NCI-H2196 treated with DMSO at 0.1 percent for 48 hours (cell line): ENCODE data around the gene DNAH10.
"Not testable (repeated sequence)": the region's sequence is repeated elsewhere in the genome, so short reads cannot be mapped to it uniquely, and the experiment has no call there.

Source experiments
- DNase-seq: peaks from one replicate; lab custom pipeline; 2025; ENCODE audit not compliant: unreplicated experiment; lab: John Stamatoyannopoulos, UW

Gene DNAH10

GRCh38 chr12:123788541-123788940 is 26.4 kb downstream of the DNAH10 start:
- no peak for DNase-seq

DNA sequence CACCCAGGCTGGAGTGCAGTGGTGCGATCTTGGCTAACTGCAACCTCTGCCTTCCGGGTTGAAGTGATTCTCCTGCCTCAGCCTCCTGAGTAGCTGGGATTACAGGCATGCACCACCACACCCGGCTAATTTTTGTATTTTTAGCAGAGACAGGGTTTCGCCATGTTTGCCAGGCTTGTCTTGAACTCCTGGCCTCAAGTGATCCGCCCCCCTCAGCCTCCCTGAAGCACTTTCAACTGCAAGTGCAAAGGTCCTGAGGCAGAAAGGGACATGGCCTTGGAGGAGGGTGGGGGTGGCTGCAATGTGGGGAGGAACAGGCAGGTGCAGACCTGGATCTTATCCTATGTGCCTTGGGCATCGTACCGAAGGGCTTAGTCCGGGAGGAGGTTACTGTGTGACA is 27.3 kb downstream of the DNAH10 start:
- not testable (repeated sequence) for DNase-seq

DNA sequence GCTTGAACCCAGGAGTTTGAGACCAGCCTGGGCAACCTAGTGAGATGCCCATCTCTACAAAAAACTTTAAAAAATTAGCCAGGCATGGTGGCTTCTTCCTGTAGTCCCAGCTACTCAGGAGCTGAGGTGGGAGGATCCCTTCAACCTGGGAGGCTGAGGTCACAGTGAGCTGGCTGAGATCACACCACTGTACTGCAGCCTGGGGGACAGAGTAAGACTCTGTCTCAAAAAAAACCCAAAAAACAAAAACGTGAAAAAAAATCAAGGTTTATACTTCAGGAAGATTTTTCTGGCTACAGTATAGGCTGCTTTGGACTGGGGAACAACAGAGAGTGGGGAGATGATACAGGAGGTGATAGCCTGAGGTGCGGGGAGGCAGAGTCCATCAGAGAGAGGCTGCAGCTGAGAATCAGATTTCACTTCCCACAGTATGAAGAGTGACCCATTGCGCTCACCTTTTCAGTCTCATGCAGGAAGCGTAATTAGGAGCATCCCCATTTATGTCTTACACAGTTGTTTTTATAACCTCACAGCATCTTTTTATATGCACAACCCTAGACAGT is 28.9 kb downstream of the DNAH10 start:
- no peak for DNase-seq

GRCh38 chr12:123794027-123794426 is 31.9 kb downstream of the DNAH10 start:
- no peak for DNase-seq

DNA sequence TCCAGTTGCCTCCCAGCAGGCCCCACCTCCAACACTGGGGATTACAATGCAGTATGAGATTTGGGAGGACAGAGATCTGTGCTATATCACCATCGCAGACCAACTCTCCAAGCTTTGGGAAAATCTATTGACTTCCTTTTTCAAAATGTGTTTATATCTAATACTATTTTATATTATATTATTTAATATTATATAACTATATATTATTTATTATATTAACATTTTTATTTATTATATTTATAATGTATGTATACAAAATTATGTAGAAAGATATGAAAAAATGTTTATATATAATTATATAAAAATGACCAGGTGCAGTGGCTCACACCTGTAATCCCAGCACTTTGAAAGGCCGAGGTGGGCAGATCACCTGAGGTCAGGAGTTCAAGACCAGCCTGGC is 36.4 kb downstream of the DNAH10 start:
- no peak for DNase-seq

- no peak for DNase-seq
Measured at GRCh38 chr12:123799227-123799626, 37.1 kb downstream of the DNAH10 start.

DNA sequence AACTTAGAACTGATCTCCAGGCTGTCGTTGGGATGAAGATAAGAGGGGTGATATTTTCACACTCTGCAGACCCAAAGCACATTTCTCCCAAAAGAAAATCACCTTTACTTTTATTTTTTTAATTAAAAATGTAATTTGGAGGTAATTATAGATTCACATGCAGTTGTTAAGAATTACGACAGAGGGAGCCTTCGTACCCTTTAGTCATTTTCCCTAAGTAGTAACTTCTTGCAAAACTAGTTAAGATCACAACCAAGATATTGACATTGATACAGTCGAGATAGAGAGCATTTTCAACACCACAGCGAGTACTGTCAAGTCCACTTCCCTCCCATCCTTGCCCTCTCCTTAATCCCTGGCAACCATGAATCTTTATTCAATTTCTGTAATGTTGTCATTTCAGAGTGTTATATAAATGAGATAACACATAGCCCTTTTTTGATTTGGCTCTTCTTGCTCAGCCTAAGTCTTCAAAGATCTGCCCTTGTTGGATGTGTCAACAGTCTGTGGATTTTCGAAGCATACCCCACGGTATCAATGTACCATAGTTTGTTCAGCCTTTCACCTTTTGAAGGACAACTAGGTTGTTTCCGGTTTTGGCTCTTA is 39.6 kb downstream of the DNAH10 start:
- DNase-seq = no peak

DNA sequence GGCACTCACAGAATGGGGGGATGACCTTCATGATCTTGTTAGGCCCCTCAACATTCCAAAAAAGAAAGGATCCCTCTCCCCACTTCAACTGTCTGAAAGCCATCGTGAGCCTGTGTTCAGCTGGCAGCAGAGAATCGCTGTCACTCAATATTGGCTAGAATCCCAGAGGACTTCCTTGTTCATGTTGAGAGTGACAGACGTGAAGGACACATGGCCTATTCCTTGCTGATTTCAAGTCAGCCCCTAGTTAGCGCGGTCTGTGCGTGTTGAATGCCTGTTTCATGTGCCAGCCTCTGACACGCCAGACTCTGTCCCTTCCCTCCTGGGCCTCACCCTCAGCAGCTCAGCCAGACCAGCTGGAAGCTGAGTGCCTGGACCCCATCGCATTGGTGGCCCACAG is 43.1 kb downstream of the DNAH10 start:
- DNase-seq = no peak

- DNase-seq = no peak
Measured at GRCh38 chr12:123807002-123807401, 44.9 kb downstream of the DNAH10 start.

- DNase-seq = no peak
Measured at GRCh38 chr12:123807670-123808069, 45.6 kb downstream of the DNAH10 start.

DNA sequence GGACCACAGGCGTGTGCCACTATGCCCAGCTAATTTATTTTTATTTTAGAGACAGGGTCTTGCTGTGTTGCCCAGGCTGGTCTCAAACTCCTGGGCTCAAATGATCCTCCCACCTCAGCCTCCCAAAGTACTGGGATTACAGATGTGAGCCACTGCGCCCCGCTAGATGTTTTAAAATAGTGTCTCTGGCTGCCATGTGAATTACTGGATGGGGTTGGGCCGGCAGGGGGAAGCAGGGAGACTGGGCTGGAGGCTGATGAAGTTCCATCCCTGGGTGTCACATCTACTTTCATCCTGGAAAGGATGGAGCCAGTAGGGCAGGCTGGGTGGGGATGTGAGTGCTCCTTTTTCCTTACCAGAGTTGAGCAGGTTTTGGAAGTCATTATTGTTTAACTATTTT is 46.1 kb downstream of the DNAH10 start:
- DNase-seq = no peak

- no peak for DNase-seq
Measured at GRCh38 chr12:123813349-123813748, 51.2 kb downstream of the DNAH10 start.

- no peak for DNase-seq
Measured at GRCh38 chr12:123815968-123816367, 53.9 kb downstream of the DNAH10 start.

- DNase-seq = no peak
Measured at GRCh38 chr12:123816896-123817537, 54.9 kb downstream of the DNAH10 start.

DNA sequence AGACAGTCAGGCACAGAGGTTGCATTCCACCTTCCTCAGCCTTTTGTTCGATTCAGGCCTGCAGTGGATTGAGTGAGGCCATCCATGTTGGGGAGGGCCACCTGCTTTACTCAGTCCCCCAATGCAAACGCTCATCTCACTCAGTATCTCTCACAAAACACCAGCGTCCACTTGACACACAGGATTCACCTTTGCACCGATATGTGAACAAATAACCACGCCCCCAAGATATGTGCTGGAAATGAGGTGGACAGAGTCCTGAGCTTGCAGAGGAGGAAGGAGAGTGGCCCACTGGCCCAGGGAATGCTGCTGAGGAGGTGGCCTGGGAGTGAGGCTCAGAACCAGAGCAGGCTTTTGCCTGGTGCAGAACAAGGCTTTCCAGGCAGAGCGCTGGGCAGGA is 60.7 kb downstream of the DNAH10 start:
- no peak for DNase-seq

DNA sequence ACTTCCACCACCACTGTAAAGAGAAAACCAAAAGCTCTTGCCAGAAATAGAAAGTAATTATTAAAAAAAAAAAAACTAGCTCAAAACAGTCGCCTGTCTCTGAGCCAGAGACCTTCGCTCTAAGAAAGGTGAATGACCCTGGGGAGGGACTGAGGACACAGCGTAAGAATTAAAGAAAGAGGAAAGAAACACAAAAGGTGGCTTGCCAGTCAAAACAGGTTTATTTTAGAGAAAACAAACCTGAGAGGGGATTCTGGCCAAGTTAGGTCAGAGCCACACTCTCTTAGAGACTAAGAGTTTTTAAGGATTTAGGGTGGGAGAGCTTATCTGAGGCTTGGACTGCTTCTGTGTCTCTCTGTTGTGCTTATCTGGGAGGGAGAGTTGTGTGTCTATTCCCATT is 66.0 kb downstream of the DNAH10 start:
- DNase-seq = no peak

- DNase-seq = no peak
Measured at GRCh38 chr12:123828854-123829547, 66.9 kb downstream of the DNAH10 start.

DNA sequence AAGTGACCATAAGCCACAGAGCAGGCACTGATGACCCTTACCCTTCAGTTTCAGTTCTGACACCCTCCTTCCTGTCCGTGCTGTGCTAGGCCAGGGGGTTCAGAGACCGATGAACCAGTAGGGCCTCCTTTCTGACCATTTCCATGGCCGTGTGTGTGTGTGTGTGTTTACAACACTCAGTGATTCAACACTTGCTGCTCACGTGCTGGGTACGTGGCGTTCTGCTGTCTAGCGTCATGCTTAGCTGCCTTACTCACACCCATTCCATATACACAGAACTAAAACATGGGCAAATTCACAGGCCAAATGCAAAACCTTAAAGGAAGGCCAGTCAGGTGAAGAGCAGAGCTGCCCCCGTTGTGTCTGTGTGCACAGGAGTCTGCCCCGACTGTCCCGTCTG is 67.5 kb downstream of the DNAH10 start:
- no peak for DNase-seq

DNA sequence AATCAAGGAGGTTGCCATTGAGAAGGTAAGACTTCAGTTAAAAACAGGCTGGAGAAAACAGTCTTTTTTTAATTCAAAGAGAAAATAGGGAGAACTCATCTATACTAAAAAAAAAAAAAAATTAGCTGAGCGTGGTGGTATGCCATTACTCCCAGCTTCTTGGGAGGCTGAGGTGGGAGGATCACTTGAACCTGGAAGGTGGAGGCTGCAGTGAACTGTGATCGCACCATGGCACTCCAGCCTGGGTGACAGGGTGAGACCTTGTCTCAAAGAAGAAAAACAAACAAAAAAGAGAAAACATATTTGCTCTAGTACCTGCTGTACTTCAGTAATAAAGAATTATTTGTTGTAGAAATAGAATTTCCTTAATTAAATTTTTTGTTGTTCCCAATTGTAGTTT is 68.6 kb downstream of the DNAH10 start:
- DNase-seq = no peak

DNA sequence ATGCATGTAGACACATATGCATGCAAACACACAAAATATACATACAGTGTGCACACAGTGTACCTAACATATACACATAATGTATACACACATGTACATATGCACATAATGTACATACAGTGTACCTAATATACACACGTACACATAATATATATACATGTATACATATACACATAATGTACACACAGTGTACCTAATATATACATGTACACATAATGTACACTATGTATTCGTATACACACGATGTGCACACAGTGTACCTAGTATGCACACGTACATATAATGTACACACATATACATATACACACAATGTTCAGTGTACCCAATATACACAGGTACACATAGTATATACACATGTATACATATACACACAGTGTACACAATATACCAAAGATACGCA is 70.0 kb downstream of the DNAH10 start:
- no peak for DNase-seq

- no peak for DNase-seq
Measured at GRCh38 chr12:123833830-123834229, 71.7 kb downstream of the DNAH10 start.

- DNase-seq = no peak
Measured at GRCh38 chr12:123834845-123835244, 72.7 kb downstream of the DNAH10 start.
